Gastroesophageal sphincter (tissue), 4 donors: Measurements from ENCODE around the gene RNPS1. TPM values are rescaled to one million over a fixed set of nuclear protein-coding genes. Genes with fewer than 3 reads are reported as not detected.

Experiments used
- ATAC-seq: fragments of 150-250 bp; one replicate; pipeline ENCODE4 v1.9.1; 2016; ENCODE audit warnings: mild to moderate bottlenecking, moderate library complexity
- H3K27ac ChIP-seq, 4 donors: fragments of 200-600 bp; sonication (generic) in 3 of 4; 1 replicate in 3 of 4; 2 replicates in 1 of 4; pipeline ENCODE4 v1.5.1; 2016 to 2019
- H3K27me3 ChIP-seq: fragments of 200-600 bp; sonication (generic); one replicate; pipeline ENCODE4 v1.5.1; 2019
- H3K36me3 ChIP-seq, 2 donors: fragments of 200-600 bp; sonication (generic); one replicate each; pipeline ENCODE4 v1.5.1; 2019; ENCODE audit warnings: control low read depth in 1 of 2
- H3K4me1 ChIP-seq, 3 donors: fragments of 200-600 bp; sonication (generic); 1 replicate in 2 of 3; 2 replicates in 1 of 3; pipeline ENCODE4 v1.5.1; 2016 to 2019; ENCODE audit warnings: control low read depth in 2 of 3
- H3K4me3 ChIP-seq, 2 donors: fragments of 200-600 bp; sonication (generic); one replicate each; pipeline ENCODE4 v1.5.1; 2019; ENCODE audit warnings: mild to moderate bottlenecking in 1 of 2, moderate library complexity in 1 of 2
- H3K9me3 ChIP-seq, 3 donors: fragments of 200-600 bp; sonication (generic); one replicate each; pipeline ENCODE4 v1.5.1; 2017 to 2019; ENCODE audit warnings: control low read depth in 2 of 3
- EP300 ChIP-seq: sonication (generic); formaldehyde crosslinking; IDR thresholded peaks from one replicate; pipeline ENCODE4 v1.6.1; 2017; ENCODE audit warnings: antibody characterized with exemption, mild to moderate bottlenecking
- POLR2A ChIP-seq, 2 donors: fragments of 450-650 bp; IDR thresholded peaks; one replicate each; pipeline ENCODE4 v1.6.1; 2017; ENCODE audit warnings: antibody characterized with exemption in 2 of 2, mild to moderate bottlenecking in 2 of 2, moderate library complexity in 1 of 2
- POLR2AphosphoS5 ChIP-seq: sonication (generic); formaldehyde crosslinking; IDR thresholded peaks from one replicate; pipeline ENCODE4 v1.6.1; 2017; ENCODE audit warnings: antibody characterized with exemption
- WGBS, 2 donors: methylation state at CpG; one replicate each; pipeline ENCODE4 v1.1.5; 2018; ENCODE audit warnings: low coverage in 1 of 2; 5-methylcytosine and 5-hydroxymethylcytosine counted together
- total RNA-seq, 4 donors: library from RNA; depleted of rRNA; stranded (reverse); fragments of >200 nt; gene quantifications; one replicate each; pipeline ENCODE4 v1.1.0, GENCODE V29; 2016
- TF ChIP-seq, protein P1 (sequence below), 4 experiments: fragments of 200-600 bp in 2 of 4; fragments of 450-650 bp in 2 of 4; sonication (generic) in 1 of 4; IDR thresholded peaks; one replicate each; pipeline ENCODE4 v1.5.1; 2017 to 2019; ENCODE audit warnings: antibody characterized with exemption in 4 of 4, mild to moderate bottlenecking in 2 of 4, moderate library complexity in 2 of 4

RNPS1 gene
- total RNA-seq, 4 donors from 2014 or later: 117 to 171 (median 128) TPM

DNA sequence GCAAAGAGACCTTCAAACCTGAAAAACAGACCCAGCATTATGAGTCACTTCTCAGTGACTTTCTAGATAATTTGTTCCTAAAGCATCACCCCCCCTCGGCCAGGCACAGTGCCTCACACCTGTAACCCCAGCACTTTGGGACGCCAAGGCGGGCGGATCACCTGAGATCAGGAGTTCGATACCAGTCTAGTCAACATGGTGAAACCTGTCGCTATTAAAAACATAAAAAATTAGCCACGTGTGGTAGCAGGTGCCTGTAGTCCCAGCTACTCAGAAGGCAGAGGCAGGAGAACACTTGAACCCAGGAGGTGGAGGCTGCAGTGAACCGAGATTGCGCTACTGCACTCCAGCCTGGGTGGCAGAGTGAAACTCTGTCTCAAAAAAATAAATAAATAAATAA lies 24.3 kb upstream of the RNPS1 start:
- TF ChIP-seq, protein P1, sequence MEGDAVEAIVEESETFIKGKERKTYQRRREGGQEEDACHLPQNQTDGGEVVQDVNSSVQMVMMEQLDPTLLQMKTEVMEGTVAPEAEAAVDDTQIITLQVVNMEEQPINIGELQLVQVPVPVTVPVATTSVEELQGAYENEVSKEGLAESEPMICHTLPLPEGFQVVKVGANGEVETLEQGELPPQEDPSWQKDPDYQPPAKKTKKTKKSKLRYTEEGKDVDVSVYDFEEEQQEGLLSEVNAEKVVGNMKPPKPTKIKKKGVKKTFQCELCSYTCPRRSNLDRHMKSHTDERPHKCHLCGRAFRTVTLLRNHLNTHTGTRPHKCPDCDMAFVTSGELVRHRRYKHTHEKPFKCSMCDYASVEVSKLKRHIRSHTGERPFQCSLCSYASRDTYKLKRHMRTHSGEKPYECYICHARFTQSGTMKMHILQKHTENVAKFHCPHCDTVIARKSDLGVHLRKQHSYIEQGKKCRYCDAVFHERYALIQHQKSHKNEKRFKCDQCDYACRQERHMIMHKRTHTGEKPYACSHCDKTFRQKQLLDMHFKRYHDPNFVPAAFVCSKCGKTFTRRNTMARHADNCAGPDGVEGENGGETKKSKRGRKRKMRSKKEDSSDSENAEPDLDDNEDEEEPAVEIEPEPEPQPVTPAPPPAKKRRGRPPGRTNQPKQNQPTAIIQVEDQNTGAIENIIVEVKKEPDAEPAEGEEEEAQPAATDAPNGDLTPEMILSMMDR (IDR thresholded peaks at IDR 0.05): no peak
- TF ChIP-seq POLR2A (IDR thresholded peaks at IDR 0.05) (no peak), EP300 (no peak), POLR2AphosphoS5 (no peak)
- Histone ChIP-seq H3K27ac (no peak overlapping the region), H3K36me3 (peaks cover 0 to 96% of the 10 kb centered on the region in 2 donors), H3K4me3 (no peak overlapping the region), H3K9me3 (no peaks in the 10 kb centered on the region), H3K27me3 (no peaks in the 10 kb centered on the region), H3K4me1 (no peaks in the 10 kb centered on the region)
- ATAC-seq: no peak
- 90 to 92% methylated on average over 2 to 5 of the region's 9 CpGs for WGBS, 2 donors

DNA sequence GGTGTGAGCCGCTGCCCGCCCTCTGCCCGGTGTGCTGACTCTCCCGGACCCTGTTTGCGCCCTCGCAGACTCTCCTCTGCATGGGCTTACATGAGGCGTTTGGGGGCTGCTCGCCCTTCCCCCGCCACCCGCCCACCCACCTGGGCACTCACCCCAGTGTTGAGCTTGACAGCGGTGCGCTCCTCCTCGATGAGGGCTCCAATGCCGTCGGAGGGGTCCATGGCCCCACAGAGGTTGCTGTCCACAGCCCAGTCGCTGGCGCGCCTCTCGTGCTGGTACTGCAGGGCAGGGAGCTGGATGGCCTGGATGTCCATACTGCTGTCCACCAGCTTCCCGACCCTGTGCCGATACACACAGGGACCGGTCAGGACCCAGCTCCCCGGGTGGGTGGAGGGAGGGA lies 21.4 kb upstream of the RNPS1 start:
- ATAC-seq: no peak
- 88 to 100% methylated on average over 2 to 3 of the region's 23 CpGs for WGBS, 2 donors
- H3K36me3 ChIP-seq: peaks cover 0 to 96% of the 10 kb centered on the region in 2 donors

GRCh38 chr16:2288726-2289125 lies 20.8 kb upstream of the RNPS1 start:
- no peaks in the 10 kb centered on the region for H3K4me1 ChIP-seq
- TF ChIP-seq POLR2A (IDR thresholded peaks at IDR 0.05) (no peak), POLR2AphosphoS5 (no peak), EP300 (no peak)
- TF ChIP-seq, protein P1 (IDR thresholded peaks at IDR 0.05): no peak
- no peaks in the 10 kb centered on the region for H3K9me3 ChIP-seq
- no peak for ATAC-seq
- H3K4me3 ChIP-seq: no peak overlapping the region
- no peak overlapping the region for H3K27ac ChIP-seq
- peaks cover 0 to 97% of the 10 kb centered on the region in 2 donors for H3K36me3 ChIP-seq
- no peaks in the 10 kb centered on the region for H3K27me3 ChIP-seq
- 67% methylated on average over 1 of the region's 8 CpGs; no CpG with 5 or more reads in 1 of the 2 donors for WGBS, 2 donors

More for the DNA sequence above, 21.4 kb upstream of the RNPS1 start:
- TF ChIP-seq POLR2A (IDR thresholded peaks at IDR 0.05) (no peak), EP300 (no peak), POLR2AphosphoS5 (no peak)
- TF ChIP-seq, protein P1 (IDR thresholded peaks at IDR 0.05): no peak
- H3K27ac ChIP-seq: no peak overlapping the region
- no peak overlapping the region for H3K4me3 ChIP-seq
- no peaks in the 10 kb centered on the region for H3K9me3 ChIP-seq
- no peaks in the 10 kb centered on the region for H3K4me1 ChIP-seq
- H3K27me3 ChIP-seq: no peaks in the 10 kb centered on the region

- TF ChIP-seq, protein P1 (IDR thresholded peaks at IDR 0.05): no peak
- TF ChIP-seq EP300 (no peak), POLR2A (IDR thresholded peaks at IDR 0.05) (no peak), POLR2AphosphoS5 (no peak)
- no peak overlapping the region for H3K4me3 ChIP-seq
- H3K27me3 ChIP-seq: no peaks in the 10 kb centered on the region
- WGBS, 2 donors: 83% methylated on average over 4 of the region's 35 CpGs; no CpG with 5 or more reads in 1 of the 2 donors
- H3K36me3 ChIP-seq: peaks cover 0 to 100% of the 10 kb centered on the region in 2 donors
- ATAC-seq: no peak
- H3K9me3 ChIP-seq: no peaks in the 10 kb centered on the region
- H3K4me1 ChIP-seq: no peaks in the 10 kb centered on the region
- H3K27ac ChIP-seq: no peak overlapping the region
Observed at GRCh38 chr16:2287916-2288547, 20.1 kb upstream of the RNPS1 start.

DNA sequence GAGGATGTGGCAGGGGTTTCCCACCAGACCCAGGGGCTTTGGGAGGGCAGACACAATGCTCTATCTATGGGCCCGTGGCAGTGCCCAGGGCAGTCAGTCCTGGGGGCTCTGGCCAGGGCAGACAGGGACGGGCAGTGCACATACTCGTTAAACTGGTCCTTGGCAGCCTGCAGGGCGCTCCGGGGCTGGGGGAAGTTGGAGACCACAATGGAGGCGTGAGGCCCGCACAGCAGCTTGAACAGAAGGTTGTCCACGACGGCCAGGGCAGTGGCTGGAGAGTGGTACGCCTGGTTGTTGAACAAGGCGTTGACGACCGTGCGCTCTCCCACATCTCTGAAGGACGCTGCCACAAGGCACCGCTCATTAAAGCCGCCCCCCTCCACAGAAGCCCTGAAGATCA lies 18.6 kb upstream of the RNPS1 start:
- no peaks in the 10 kb centered on the region for H3K27me3 ChIP-seq
- peaks cover 0 to 89% of the 10 kb centered on the region in 2 donors for H3K36me3 ChIP-seq
- no peak overlapping the region for H3K27ac ChIP-seq
- H3K4me1 ChIP-seq: no peaks in the 10 kb centered on the region
- no peak for ATAC-seq
- H3K4me3 ChIP-seq: no peak overlapping the region
- WGBS, 2 donors: 100% methylated on average over 1 of the region's 17 CpGs; no CpG with 5 or more reads in 1 of the 2 donors
- H3K9me3 ChIP-seq: no peaks in the 10 kb centered on the region
- no peak for TF ChIP-seq POLR2A (IDR thresholded peaks at IDR 0.05)
- TF ChIP-seq, protein P1 (IDR thresholded peaks at IDR 0.05): no peak
- TF ChIP-seq EP300: no peak
- TF ChIP-seq POLR2AphosphoS5: no peak
